Type B pancreatic cell (in vitro differentiated cells): Measurements from ENCODE around the gene PDE9A. TPM values are rescaled to one million over a fixed set of nuclear protein-coding genes. Genes with fewer than 3 reads are reported as not detected.

Experiments used
- DNase-seq: peaks from one replicate; pipeline ENCODE4 v3.0.0; 2021; ENCODE audit warnings: mixed read lengths; ENCODE audit not compliant: unreplicated experiment; ENCODE audit errors: extremely low spot score
- H3K27ac Mint-ChIP-seq: 2 replicates; pipeline ENCODE4 v1.8.0; 2021; ENCODE audit warnings: mild to moderate bottlenecking, mixed read lengths
- H3K27me3 Mint-ChIP-seq: 2 replicates; pipeline ENCODE4 v1.8.0; 2021; ENCODE audit warnings: mixed read lengths
- H3K36me3 Mint-ChIP-seq: 2 replicates; pipeline ENCODE4 v1.8.0; 2021; ENCODE audit warnings: mixed read lengths
- H3K4me1 Mint-ChIP-seq: one replicate; pipeline ENCODE4 v1.8.0; 2021; ENCODE audit warnings: mixed read lengths; ENCODE audit not compliant: unreplicated experiment
- H3K4me3 Mint-ChIP-seq: 2 replicates; pipeline ENCODE4 v1.8.0; 2021; ENCODE audit warnings: mild to moderate bottlenecking, mixed read lengths
- H3K9me3 Mint-ChIP-seq: 2 replicates; pipeline ENCODE4 v1.8.0; 2021; ENCODE audit warnings: mixed read lengths
- CTCF ChIP-seq: fragments of 200-600 bp; sonication (generic); conservative IDR thresholded peaks from 2 replicates; pipeline ENCODE4 v1.5.0; 2021; ENCODE audit warnings: antibody characterized with exemption, mild to moderate bottlenecking
- total RNA-seq: library from RNA; stranded (reverse); gene quantifications from 2 replicates; pipeline ENCODE4 v1.2.1, GENCODE V29; 2021; ENCODE audit warnings: low replicate concordance

The PDE9A gene
- total RNA-seq, 1 donor from 2014 or later = 18.6 TPM

- H3K27me3 Mint-ChIP-seq = peaks cover 9% of the 10 kb centered on the region
- no peak overlapping the region for H3K4me3 Mint-ChIP-seq
- H3K9me3 Mint-ChIP-seq = no peaks in the 10 kb centered on the region
- H3K4me1 Mint-ChIP-seq = peaks cover 27% of the 10 kb centered on the region
- TF ChIP-seq CTCF = no peak
- peaks cover 8% of the 10 kb centered on the region for H3K36me3 Mint-ChIP-seq
- DNase-seq = no peak
- H3K27ac Mint-ChIP-seq = no peak overlapping the region
These were observed 11.6 kb downstream of the PDE9A start for GRCh38 chr21:42665026-42665425.

GRCh38 chr21:42665484-42665883 lies 12.1 kb downstream of the PDE9A start:
- no peak overlapping the region for H3K27ac Mint-ChIP-seq
- DNase-seq = no peak
- TF ChIP-seq CTCF = no peak
- H3K4me3 Mint-ChIP-seq = no peak overlapping the region
- peaks cover 8% of the 10 kb centered on the region for H3K36me3 Mint-ChIP-seq
- no peaks in the 10 kb centered on the region for H3K9me3 Mint-ChIP-seq
- H3K4me1 Mint-ChIP-seq = peaks cover 27% of the 10 kb centered on the region
- H3K27me3 Mint-ChIP-seq = peaks cover 9% of the 10 kb centered on the region

GRCh38 chr21:42666023-42666747 lies 12.8 kb downstream of the PDE9A start:
- Mint-ChIP-seq H3K4me3 (no peak overlapping the region), H3K27ac (no peak overlapping the region), H3K36me3 (peaks cover 8% of the 10 kb centered on the region), H3K27me3 (peaks cover 9% of the 10 kb centered on the region), H3K9me3 (no peaks in the 10 kb centered on the region), H3K4me1 (peaks cover 27% of the 10 kb centered on the region)
- DNase-seq = no peak
- TF ChIP-seq CTCF = no peak

- H3K27me3 Mint-ChIP-seq = peaks cover 4% of the 10 kb centered on the region
- peaks cover 20% of the 10 kb centered on the region for H3K4me1 Mint-ChIP-seq
- DNase-seq = no peak
- TF ChIP-seq CTCF = no peak
- no peak overlapping the region for H3K4me3 Mint-ChIP-seq
- peaks cover 3% of the 10 kb centered on the region for H3K36me3 Mint-ChIP-seq
- H3K9me3 Mint-ChIP-seq = no peaks in the 10 kb centered on the region
- no peak overlapping the region for H3K27ac Mint-ChIP-seq
These were observed 13.5 kb downstream of the PDE9A start for GRCh38 chr21:42666925-42667324.

- Mint-ChIP-seq H3K4me1 (peaks cover 29% of the 10 kb centered on the region), H3K36me3 (peaks cover 3% of the 10 kb centered on the region), H3K9me3 (no peaks in the 10 kb centered on the region), H3K27ac (peak overlapping the region; percentile 50), H3K4me3 (peak overlapping the region; percentile 47), H3K27me3 (peaks cover 4% of the 10 kb centered on the region)
- no peak for DNase-seq
- no peak for TF ChIP-seq CTCF
These were observed 15.0 kb downstream of the PDE9A start for GRCh38 chr21:42668298-42668992.
